Lung (tissue), 12 donors: ENCODE measurements around the gene PDX1. TPM values are rescaled to one million over a fixed set of nuclear protein-coding genes. Genes with fewer than 3 reads are reported as not detected.

Source experiments
- ATAC-seq: fragments of 200-7000 bp; cut with Tn5 transposase; one replicate; pipeline ENCODE4 v1.9.1; 2020; ENCODE audit warnings: moderate number of reproducible peaks; ENCODE audit not compliant: insufficient read depth, low FRiP score
- DNase-seq, 3 donors: peaks; one replicate each; pipeline ENCODE4 v3.0.0-alpha.2; 2013 to 2017
- H3K27ac ChIP-seq, 2 donors: one replicate each; pipeline ENCODE4 v1.5.1; 2013; ENCODE audit warnings: mild to moderate bottlenecking in 2 of 2, moderate library complexity in 2 of 2, control low read depth in 1 of 2, inconsistent platforms in 1 of 2, low read depth in 1 of 2, low read length in 1 of 2
- H3K27me3 ChIP-seq, 3 donors: one replicate each; pipeline ENCODE4 v1.5.1; 2013; ENCODE audit warnings: low read length in 2 of 3; ENCODE audit not compliant: control insufficient read depth in 3 of 3, insufficient read depth in 3 of 3
- H3K36me3 ChIP-seq, 4 donors: one replicate each; pipeline ENCODE4 v1.5.1; 2013; ENCODE audit warnings: low read length in 4 of 4, mild to moderate bottlenecking in 1 of 4, moderate library complexity in 1 of 4; ENCODE audit not compliant: control insufficient read depth in 4 of 4, insufficient read depth in 4 of 4
- H3K4me1 ChIP-seq, 5 donors: one replicate each; pipeline ENCODE4 v1.5.1; 2013; ENCODE audit warnings: low read length in 5 of 5, mild to moderate bottlenecking in 2 of 5, moderate library complexity in 1 of 5; ENCODE audit not compliant: control insufficient read depth in 5 of 5, insufficient read depth in 5 of 5
- H3K4me3 ChIP-seq: one replicate; pipeline ENCODE4 v1.5.1; 2013; ENCODE audit warnings: mild to moderate bottlenecking, control low read depth, moderate library complexity
- H3K9ac ChIP-seq, 2 donors: one replicate each; pipeline ENCODE4 v1.5.1; 2013; ENCODE audit warnings: low read length in 2 of 2, control low read depth in 1 of 2; ENCODE audit not compliant: insufficient read depth in 1 of 2
- H3K9me3 ChIP-seq, 4 donors: one replicate each; pipeline ENCODE4 v1.5.1; 2013; ENCODE audit warnings: low read length in 3 of 4, mild to moderate bottlenecking in 1 of 4, moderate library complexity in 1 of 4; ENCODE audit not compliant: control insufficient read depth in 4 of 4, insufficient read depth in 3 of 4
- WGBS, 2 donors: extraction: QIAGEN DNeasy Blood & Tissue Kit; methylation state at CpG; one replicate each; pipeline ENCODE4 v1.1.7; 2013; 5-methylcytosine and 5-hydroxymethylcytosine counted together
- polyA plus RNA-seq, 2 donors: library from polyadenylated mRNA; stranded (reverse); fragments of 200-250 nt; gene quantifications; one replicate each; pipeline ENCODE4 v1.2.1, GENCODE V29; 2013
- total RNA-seq, 2 donors: library from RNA; depleted of rRNA in 1 of 2; stranded (reverse); fragments of >200 nt in 1 of 2; gene quantifications; one replicate each; pipeline ENCODE4 v1.2.1, GENCODE V29; 2014 to 2021
- TF ChIP-seq, protein P1 (sequence below): IDR thresholded peaks from 2 replicates; pipeline ENCODE4 v1.5.1; 2012; ENCODE audit warnings: mild to moderate bottlenecking; ENCODE audit errors: control extremely low read depth, extremely low read depth
- donor health status: control.
- donor health status: control.
- donor health status: Bipolar disorder and iron deficiency.
- donor health status: healthy.
- donor health status: DM: yes; HTN: yes; CAD: no.

Gene PDX1
- total and polyA plus RNA-seq, 4 donors = not detected

DNA sequence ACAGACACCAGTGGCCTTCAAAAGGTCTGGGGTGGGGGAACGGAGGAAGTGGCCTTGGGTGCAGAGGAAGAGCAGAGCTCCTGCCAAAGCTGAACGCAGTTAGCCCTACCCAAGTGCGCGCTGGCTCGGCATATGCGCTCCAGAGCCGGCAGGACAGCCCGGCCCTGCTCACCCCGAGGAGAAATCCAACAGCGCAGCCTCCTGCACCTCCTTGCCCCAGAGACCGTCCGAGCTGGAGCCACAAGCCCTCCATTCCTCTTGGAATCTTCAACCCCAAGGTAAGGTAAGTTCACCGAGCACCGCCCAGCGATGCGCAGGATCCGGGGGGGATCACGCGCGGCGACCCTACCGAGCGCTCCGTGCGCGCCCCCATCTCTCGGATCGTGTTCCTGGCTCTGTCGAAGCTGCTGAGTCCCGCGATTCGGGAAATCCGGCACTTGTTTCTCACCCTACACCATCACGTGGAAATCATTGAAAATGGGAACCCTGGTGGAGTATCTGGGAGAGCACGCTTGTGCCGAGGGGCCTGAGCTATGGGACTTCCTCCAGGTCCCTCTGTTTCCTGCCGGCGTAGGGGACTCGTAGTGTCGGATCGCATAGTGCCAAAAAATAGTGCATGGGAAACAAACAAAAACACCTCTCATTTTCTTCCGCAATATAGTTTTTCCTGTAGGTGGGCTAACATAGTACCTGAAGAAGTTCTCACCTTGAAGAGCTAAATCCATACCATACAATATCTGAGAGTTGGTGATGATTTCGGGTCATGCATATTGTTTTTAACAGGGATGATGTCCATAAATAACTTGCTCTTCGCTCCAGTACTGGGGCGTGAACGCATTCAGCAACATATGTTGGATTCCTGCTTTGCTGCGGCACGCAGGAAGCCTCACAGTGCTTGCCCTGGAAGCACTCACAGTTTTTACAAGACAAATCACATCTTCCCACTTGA lies 9.3 kb downstream of the PDX1 start:
- peaks cover 0 to 3% (median 0%) of the 10 kb centered on the region in 5 donors for H3K4me1 ChIP-seq
- no peak for ATAC-seq
- no peaks in the 10 kb centered on the region for H3K36me3 ChIP-seq
- peaks cover 30 to 88% (median 79%) of the 10 kb centered on the region in 3 donors for H3K27me3 ChIP-seq
- peaks cover 0 to 14% (median 0%) of the 10 kb centered on the region in 4 donors for H3K9me3 ChIP-seq
- TF ChIP-seq, protein P1, sequence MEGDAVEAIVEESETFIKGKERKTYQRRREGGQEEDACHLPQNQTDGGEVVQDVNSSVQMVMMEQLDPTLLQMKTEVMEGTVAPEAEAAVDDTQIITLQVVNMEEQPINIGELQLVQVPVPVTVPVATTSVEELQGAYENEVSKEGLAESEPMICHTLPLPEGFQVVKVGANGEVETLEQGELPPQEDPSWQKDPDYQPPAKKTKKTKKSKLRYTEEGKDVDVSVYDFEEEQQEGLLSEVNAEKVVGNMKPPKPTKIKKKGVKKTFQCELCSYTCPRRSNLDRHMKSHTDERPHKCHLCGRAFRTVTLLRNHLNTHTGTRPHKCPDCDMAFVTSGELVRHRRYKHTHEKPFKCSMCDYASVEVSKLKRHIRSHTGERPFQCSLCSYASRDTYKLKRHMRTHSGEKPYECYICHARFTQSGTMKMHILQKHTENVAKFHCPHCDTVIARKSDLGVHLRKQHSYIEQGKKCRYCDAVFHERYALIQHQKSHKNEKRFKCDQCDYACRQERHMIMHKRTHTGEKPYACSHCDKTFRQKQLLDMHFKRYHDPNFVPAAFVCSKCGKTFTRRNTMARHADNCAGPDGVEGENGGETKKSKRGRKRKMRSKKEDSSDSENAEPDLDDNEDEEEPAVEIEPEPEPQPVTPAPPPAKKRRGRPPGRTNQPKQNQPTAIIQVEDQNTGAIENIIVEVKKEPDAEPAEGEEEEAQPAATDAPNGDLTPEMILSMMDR = no peak
- H3K4me3 ChIP-seq = no peak overlapping the region
- no peak overlapping the region for H3K27ac ChIP-seq
- H3K9ac ChIP-seq = no peak overlapping the region
- no peak for DNase-seq
- 5% methylated on average over 48 of the region's 48 CpGs for WGBS, 2 donors

- Histone ChIP-seq H3K36me3 (no peaks in the 10 kb centered on the region), H3K27me3 (peaks cover 22 to 86% (median 78%) of the 10 kb centered on the region in 3 donors), H3K4me3 (no peak overlapping the region), H3K4me1 (peaks cover 0 to 3% (median 0%) of the 10 kb centered on the region in 5 donors), H3K9me3 (peaks cover 0 to 14% (median 0%) of the 10 kb centered on the region in 4 donors), H3K27ac (no peak overlapping the region), H3K9ac (no peak overlapping the region)
- TF ChIP-seq, protein P1 = no peak
- no peak for DNase-seq
- ATAC-seq = no peak
These were observed 10.1 kb downstream of the PDX1 start for GRCh38 chr13:27929868-27930267.

DNA sequence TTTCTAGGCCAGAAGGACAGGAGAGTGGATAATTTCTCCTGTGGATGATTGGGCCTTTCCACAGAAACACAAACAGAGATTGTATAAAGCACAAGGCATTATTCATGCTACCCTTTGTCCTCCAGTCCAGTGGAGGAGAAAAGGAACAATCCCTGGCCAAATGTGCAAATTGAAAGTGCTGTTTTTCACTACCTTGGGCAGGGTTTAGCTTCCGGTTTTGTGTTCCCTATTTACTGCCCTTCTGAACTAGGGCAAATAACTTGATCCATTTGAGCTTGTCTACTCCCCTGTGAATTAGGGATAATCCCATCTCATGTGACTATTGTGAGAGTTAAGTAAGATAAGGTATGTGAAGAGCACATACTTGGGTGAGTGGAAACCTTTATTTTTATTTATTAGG lies 13.3 kb downstream of the PDX1 start:
- Histone ChIP-seq H3K4me3 (no peak overlapping the region), H3K27ac (no peak overlapping the region), H3K4me1 (no peaks in the 10 kb centered on the region), H3K27me3 (peaks cover 14 to 53% (median 46%) of the 10 kb centered on the region in 3 donors), H3K9me3 (peaks cover 0 to 9% (median 0%) of the 10 kb centered on the region in 4 donors), H3K36me3 (no peaks in the 10 kb centered on the region), H3K9ac (no peak overlapping the region)
- WGBS, 2 donors = 64 to 73% methylated on average over 1 of the region's 1 CpG
- DNase-seq (no peak), ATAC-seq (no peak)
- TF ChIP-seq, protein P1 = no peak
